Retina (tissue), 1 donor: Measurements from ENCODE around the gene ATG13.
"Not testable (repeated sequence)": the region's sequence is repeated elsewhere in the genome, so short reads cannot be mapped to it uniquely, and the experiment has no call there.

ENCODE experiments used
- DNase-seq: peaks from one replicate; pipeline ENCODE4 v3.0.0-alpha.2; 2016

The ATG13 gene

DNA sequence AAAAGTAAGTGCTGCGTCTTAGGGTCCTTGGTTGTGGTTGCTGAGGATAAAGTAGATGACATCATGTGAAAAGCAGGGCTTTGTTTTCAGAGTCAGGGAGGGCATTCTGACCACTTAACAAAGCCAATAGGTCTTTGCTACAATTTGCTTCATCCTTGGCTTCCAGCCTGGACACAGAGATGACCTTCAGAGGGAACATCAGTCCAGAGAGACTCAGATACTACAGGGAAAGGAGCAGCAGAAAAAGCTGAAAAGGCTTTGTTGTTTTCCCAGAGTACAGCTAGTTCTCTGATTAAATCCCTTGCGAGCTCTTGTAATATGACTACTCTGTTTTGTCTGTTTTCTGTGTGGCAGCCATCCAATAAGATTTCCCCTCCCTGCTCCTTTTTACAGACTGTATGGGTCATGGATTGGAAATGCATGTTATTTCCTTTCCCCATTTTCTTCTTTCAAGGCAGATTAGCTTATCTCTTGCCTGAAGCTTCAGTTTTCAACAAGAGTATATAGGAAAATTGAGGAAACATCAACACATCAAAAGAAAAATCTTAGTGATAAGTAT, 31.9 kb downstream of the ATG13 start:
- no peak for DNase-seq

DNA sequence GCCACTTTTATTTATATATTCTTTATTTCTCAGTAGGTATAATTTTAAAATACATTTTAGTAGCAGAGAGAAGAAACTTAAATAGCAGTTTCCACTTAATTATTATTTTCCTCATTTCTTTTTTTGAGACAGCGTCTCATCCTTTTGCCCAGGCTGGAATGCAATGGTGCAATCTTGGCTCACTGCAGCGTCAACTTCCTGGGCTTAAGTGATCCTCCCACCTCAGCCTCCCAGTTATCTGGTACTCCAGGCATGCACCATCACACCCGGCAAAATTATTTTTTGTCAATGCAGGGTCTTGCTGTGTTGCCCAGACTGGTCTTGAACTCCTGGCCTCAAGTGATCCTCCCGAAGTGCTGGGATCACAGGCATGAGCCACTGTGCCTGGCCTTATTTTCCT, 38.3 kb downstream of the ATG13 start:
- DNase-seq: no peak

DNA sequence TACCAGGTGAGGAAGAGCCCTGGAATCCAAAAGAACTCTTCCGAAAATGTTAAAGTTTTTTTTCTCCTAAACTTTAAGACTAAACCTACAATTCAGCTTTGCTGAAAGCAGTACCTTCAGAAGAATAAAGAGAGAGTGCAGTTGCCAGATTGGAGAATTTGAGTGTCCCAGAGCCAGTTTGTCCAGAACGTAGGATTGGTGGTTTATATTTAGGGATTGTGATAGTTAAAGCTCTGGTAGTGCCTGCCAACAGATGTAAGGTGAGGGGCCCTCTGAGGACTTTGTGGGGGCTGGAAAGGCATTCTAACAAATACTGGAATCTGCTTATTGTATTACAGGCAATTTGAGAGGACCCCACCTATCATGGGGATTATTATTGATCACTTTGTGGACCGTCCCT, 39.8 kb downstream of the ATG13 start:
- DNase-seq: no peak

DNA sequence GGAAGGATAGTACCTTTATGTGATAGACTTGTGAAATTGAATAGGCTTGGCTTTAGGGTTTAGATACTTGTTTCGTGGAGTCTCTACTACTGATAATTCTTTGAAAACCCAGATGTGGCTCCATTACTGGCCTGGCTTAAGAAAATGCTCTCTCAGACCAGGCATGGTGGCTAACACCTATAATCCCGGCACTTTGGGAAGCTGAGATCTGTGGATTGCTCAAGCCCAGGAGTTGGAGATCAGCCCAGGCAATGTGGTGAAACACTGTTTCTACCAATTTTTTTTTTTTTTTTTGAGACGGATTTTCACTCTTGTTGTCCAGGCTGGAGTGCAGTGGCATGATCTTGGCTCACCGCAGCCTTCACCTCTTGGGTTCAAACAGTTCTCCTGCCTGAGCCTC, 40.9 kb downstream of the ATG13 start:
- DNase-seq: no peak

DNA sequence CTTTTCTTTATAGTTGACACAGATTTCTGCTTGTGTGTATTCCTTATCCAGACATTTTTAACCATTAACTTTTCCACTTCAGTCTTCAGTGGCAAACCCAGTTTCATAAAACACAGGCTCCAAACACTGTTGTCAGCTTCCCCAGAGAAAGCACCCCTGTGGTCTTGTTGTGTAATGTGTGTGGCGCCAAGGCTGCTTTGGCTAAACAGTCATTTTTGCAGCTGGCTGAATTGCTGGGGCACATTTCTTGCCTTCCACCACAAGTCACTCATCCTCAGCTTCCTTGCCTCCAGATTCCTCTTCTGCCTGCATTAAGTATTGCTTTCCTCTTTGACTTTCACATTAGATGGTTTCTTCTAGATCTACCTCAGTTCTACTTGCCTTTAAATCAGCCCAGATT, 42.6 kb downstream of the ATG13 start:
- no peak for DNase-seq

DNA sequence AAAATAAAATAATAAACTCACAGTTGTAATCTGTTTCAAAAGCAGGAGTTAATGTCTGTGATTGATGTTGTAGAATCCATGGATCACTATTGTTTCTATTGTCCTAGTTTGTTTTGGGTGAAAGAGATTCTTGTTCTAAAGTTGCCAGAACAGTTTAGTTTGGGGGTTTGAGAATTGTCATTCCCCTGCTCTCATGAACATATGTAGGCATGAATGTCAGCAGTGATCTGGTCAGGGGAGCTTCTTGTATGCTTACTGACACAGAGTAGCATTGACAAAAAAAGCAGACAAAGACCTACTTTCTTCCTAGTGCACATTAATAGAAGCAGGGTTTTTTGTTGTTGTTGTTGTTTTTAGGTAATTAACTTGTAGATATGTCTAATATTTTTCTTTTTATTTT, 44.5 kb downstream of the ATG13 start:
- no peak for DNase-seq

DNA sequence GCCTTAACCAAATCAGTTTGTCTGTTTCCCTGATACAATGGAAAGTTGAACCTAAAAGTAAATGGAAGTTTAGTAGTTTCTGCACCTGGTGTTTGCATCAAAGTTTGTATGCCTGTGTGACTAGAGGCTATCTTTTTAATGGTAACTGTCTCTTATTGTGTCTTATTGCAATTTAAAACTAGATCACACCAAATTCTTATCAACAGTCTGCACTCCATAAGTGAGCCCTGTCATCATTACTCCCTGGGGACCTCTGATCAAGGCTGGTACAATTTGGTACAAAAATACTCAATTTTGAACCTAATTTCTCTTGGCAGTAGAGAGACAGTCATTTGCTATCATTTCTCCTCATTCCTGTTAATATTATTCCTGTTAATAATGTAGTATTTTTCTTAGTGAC, 45.0 kb downstream of the ATG13 start:
- DNase-seq: no peak

DNA sequence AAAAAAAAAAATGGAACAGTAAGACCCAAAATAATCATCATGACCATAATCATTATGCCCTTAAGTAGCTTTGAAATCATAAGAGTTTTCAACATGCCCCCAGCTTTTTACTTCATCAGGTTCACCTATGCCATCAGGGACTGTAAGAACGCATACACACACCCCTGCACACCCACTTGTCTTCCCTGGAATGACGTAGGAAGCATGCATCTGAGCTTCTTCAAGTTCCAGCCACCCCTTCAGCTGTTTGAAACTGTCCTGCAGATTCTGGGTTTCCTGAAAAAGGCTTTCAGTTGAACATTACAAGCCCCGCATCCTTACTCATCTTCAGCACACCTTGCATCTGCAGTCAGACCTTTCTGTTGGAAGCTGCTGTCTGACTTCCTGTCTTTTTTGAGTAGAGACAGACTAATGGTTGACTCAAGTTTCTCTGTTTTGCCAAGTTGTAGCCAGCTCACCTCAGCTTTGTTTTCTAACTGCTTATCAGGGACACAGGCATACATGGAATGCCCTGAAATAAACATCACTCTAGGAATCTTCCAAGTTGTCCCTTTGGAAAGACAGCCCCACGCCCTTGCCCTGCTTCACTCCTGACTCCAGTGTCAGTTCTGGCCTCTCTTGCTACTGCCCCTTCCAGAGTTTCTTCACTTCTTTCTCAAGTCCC, 46.1 kb downstream of the ATG13 start:
- DNase-seq: no peak

DNA sequence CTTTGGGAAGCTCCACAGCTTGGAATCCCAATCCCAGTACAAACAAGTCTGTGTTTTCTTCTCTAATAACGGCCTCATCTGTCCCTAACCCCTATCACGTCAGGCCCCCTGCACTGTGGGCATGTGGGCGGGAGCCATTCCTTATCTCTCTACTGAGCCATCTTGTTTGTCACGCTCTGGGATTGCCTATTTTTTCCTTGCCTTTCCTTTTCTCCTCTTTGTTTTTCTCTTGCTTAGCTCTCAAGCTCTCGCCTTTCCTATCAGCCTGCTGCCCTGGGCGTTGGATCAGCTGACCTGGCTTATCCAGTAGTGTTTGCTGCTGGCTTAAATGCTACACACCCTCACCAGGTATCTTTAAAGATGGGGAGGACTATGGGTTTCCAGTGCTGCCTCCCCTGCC, 47.3 kb downstream of the ATG13 start:
- no peak for DNase-seq

DNA sequence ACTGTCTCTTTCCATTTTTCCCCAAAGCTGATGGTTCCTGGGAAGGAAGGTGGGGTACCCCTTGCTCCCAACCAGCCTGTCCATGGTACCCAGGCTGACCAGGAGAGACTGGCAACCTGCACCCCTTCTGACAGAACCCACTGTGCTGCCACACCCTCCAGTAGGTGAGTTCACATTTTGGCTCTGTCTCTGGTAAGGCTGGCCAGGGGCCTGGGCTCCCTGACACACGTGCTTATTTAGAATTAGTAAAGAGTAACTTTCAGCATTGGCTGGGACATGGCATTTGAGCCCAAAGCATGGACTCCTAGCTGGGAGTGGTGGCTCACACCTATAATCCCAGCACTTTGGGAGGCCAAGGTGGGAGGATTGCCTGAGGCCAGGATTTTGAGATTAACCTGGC, 48.0 kb downstream of the ATG13 start:
- DNase-seq: no peak

DNA sequence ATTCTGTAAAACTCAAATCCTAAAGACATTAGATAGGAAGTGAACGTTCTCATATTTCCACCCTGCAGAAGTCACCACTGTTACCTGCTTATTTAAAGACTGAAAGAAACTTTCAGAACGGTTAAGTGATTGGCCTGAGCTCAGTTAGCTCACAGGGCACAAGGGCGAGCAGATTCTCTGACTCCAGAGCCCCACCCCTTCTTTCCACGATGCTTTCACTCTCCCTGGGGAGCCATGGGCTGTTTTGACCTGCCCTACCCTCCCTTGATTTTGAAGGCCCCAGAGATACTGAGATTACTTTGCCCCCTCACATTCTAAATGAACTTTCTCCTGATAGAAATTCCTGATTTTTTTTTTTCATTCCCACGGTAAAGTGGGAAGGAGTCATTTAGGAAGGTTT, 49.2 kb downstream of the ATG13 start:
- no peak for DNase-seq

DNA sequence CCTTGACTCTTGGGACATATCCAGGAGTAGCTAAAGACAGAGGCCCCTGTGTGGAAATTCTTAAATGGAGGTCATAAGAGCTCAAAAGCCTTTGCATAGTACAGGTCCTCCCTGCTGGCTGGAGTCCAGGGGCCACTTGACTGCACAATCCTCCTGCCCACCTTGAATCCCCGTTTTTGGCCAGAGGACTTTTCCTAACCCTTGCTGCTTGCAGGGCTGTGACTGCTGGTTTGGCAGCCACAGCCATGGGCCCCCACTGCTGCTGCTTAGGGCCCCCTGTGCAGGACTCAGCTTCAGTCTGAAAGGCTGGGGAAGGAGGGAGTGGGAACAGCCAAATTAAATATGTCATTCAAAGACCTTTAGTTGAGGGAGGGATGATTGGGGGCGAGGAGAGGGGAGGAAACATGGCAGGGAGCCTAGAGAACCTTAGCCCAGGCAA, 49.7 kb downstream of the ATG13 start:
- DNase-seq: no peak

DNA sequence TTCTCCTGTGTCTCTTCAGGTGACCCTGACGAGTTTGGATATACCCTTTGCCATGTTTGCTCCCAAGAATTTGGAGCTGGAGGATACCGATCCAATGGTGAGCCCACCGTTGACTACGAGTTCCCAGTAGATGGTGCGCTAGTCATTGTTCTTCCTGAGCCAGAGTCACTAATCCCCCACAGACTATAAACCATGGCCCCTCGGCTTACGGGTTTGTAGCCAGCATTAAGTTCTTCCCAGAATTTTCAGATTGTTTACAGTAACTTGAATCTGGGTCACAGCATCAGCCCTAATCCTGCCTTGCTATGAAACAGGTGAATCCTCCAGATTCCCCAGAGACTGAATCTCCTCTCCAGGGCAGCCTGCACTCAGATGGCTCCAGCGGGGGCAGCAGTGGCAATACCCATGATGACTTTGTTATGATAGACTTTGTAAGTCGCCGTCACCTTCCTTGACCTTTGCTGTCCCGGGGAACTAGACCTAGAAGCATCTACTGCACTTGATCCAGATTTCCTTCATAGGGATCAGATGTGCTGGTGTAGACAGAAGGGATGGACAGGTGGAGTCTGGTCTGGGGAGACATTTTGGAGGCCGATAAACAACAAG, 51.2 kb downstream of the ATG13 start:
- DNase-seq: no peak

DNA sequence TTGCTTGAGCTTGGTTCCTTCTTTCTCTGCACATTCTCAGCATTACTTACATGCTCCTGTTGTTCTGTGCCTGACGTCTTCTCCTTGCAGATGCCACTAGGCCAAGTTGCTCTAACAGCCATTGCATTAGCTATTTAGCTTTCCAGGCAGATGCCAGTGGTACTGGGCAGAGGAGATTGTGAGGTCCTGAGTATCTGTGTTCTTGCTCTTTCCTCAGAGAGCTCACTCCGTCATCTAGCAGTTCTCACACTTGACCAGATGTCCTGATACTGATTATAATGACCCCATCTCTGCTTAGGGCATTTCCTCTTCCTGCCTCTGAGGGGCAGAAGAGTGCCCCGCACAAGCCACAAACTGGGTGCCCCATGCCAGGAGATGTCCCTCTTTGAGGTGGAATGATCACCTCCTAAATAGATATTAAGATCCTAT, 52.4 kb downstream of the ATG13 start:
- no peak for DNase-seq

DNA sequence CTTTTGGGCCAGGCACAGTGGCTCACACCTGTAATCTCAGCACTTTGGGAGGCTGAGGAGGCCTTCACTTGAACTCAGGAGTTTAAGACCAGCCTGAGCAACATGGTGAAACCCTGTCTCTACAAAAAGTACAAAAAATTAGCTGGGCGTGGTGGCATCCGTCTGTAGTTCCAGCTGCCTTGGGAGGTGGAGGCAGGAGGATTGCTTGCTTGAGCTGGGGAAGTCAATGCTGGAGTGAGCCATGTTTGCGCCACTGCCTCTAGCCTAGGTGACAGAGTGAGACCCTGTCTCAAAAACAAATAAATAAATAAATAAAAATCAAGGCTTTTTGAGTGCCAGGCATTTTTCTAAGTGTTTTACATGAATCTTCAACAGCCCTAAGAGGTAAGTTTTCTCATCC, 53.2 kb downstream of the ATG13 start:
- not testable (repeated sequence) for DNase-seq

DNA sequence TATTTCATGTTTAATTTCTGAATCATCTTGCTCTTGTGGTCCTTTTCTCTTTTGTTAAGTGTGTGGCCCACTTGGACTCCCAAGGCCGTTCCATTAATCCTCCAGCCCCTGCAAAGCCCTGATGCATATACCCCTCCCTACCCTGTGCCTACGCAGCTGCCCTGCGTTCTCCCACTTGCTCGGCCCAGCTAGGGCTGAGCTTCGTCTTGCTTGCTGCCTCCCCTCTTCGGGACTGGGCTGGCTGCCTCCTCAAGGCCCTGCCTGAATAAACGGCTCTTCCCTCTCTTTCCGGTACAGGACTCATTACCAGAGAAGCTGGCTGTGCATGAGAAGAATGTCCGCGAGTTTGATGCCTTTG, 54.6 kb downstream of the ATG13 start:
- DNase-seq: no peak

DNA sequence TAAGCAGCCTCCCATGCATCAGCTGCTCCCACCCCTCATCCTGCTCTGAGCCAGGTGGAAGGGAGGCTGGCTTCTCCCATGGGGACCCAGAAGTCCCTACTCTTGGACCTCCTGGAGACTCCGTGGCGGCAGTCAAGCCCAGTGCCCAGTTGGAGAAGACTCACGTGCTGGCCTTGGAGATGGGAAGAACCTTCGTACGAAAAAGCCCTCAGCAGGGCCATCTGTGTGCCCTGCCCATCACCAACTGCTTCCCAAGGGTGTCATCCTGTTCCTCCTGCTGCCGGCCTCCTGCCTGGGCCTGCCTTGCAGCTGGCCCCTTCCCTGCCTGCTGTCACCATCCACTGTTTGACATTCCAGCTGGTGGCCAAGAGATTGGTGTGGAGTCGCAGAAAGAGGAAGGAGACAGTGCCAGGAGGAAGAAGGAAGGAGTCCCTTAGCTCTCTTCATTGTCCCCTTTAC, 55.1 kb downstream of the ATG13 start:
- DNase-seq: no peak

DNA sequence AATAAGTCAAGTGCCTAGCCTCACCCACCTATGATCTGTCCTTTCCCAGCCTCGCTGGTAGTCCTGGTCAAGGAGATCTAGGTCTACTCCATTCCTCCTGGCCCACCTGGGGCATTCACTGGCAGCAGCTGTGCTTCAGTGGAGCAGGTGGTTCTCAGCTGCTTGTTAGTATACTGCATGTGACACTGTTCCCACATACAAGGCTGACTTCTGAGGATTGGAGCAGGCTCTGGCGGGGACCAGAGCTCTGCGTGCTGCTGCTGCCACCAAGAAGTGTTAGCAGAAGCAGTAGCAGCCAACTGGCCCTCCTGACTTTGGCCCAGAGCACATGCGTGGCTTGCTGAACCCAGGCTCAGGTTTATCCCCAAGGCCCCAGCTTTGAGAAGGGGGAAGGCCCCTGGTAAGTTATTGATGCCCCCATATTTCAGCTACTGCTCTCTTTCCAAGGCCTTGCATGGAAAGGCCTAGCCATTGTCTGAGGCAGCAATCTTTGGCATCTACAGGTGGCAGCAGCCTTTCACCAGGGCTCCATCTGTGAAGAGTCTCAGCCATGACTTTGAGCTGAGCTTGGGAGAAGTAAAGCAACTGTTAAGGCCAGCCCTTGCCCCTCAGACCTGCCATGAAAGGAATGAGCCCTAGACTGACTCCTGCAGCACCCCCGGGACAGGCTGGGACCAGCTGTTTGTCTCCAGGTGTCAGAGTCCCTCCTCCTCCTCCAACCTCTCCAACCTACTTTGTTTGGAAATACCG, 56.5 kb downstream of the ATG13 start:
- DNase-seq: no peak

DNA sequence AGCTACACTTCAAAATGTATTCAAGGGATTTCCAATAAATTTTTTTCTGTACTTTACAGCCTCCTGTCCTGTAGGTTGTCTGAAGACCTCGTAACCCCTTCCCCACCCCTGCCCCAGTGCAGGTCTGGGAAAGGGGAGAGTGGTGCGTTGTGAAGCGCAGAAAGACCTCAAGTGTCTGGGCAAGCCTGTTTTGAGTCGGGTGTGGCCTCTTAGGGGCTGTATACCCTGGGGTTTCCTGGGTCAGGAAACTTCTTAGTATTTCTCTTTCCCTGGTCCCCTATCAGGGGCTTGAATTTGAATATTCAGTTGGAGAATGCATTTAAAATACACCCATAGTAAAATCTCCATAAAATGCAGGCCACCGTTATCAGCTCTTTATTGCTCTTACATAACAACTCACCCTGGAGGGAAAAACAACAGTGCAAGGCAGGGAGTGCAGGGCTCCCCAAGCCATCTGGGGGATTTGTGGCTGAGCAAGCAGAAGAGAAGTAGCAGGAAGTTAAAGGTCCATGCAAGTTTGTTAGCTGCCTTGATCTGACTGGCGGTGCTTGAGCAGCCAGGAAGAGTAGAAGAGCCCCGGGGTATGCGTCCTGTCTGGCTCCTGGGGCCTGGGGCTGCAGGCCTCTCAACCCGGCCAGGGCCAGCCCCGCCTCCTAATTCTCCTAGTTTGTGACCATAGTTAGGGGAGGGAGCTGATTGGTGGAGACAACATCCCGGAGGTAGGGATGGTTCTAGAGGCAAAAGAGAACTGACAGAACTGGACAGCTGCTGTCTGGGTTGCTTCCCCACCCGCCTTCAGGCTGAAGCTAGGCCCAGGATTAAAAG, 57.3 kb downstream of the ATG13 start:
- DNase-seq: peak; percentile 16

DNA sequence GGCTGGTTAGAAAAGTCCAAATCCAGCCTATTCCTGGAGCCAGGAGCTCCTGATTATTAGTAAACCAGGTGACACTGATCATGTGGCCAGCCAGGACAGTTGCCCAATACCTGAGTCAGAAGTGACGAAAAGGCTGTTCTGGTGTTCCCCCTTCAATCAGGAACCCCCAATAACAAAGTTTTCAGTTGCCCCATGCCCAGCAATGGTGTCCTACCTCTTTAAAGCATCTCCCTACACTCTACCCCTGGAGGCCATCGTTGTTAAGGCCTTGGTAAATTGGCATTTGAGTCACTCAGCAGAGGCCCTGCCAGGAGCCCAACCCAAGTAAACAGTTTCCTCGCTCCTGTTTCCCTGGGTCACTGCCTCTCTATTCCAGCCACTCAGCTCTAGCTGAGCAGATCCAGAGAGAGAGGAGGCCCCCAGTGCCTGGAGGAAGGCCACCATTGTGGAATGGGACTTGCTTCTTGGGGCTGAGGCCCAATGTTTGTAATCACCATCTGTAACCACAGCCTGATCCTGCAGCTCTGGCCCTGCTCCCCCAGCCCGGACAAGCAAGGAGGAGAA, 58.0 kb downstream of the ATG13 start:
- no peak for DNase-seq

DNA sequence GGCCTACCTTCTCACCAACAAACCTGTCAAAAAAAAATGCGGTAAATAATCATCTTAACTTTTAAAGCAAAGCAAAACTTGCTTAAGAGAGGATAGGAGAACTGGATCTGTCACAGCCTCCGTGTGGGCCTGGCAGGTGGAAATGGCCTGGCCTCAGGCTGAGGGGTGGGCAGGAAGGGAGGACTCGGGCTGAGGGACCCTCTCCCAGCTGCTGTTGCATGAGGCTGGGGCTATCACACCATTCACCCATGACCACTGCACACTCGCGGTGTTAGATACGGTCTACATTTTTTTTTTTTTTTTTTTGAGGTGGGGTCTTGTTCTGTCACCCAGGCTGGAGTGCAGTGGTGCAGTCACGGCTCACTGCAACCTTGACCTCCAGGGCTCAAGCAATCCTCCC, 58.6 kb downstream of the ATG13 start:
- no peak for DNase-seq

DNA sequence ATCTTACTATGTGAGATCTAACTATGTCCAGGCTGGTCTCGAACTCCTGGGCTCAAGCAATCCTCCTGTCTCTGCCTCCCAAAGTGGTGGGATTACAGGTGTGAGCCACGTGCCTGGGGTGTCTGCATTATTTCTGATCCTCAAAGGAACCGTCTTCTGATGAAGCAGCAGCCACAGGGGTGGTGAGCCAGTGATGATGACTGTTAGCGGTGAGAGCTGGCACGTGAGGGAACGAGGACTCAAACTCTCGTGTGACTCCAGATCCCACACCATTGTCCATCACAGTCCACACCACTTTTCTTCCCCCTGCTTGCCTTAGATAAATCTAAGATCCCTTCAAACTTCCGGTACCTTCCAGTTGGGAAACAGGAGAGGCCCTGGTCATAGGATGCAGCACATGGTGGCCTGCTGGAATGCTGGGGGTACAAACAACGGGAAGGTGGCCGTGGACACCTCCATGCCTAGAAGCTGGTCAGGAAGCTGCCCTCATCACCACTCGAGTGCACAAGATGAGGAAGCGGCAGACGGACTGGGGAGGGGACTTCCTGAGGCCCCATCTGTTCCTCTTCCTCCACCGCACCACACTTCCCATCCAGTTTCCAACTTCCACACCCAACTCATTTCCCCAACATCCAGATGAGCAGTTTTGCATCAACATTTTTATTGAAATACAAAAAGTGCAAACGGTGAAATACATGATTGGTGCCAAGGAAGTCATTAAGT, 59.2 kb downstream of the ATG13 start:
- no peak for DNase-seq
